Adrenal gland (tissue), 12 donors: Measurements from ENCODE around the gene GRAMD1A. TPM values are rescaled to one million over a fixed set of nuclear protein-coding genes. Genes with fewer than 3 reads are reported as not detected.
A peak's percentile ranks its signal among the peaks of the same experiment; 100 is the strongest.

Source experiments
- DNase-seq, 7 donors: peaks; one replicate each; pipeline ENCODE4 v3.0.0-alpha.2; 2019 to 2020
- H3K27ac ChIP-seq, 5 donors: fragments of 200-600 bp; sonication (generic) in 4 of 5; 1 replicate in 3 of 5; 2 replicates in 2 of 5; pipeline versions ENCODE4 v1.5.1 to v1.8.0; 2016 to 2020; ENCODE audit warnings: mild to moderate bottlenecking in 1 of 5
- H3K27me3 ChIP-seq: fragments of 200-600 bp; 2 replicates; pipeline ENCODE4 v1.8.0; 2021
- H3K36me3 ChIP-seq, 2 donors: fragments of 200-600 bp; replicated peaks in 1 of 2; 1 replicate in 1 of 2; 2 replicates in 1 of 2; pipeline versions ENCODE4 v1.5.1 to v1.8.0; 2018 to 2022
- H3K4me1 ChIP-seq, 2 donors: fragments of 200-600 bp; replicated peaks in 1 of 2; 1 replicate in 1 of 2; 2 replicates in 1 of 2; pipeline versions ENCODE4 v1.5.1 to v1.8.0; 2018 to 2021
- H3K4me3 ChIP-seq, 4 donors: fragments of 200-600 bp; sonication (generic) in 3 of 4; one replicate each; pipeline ENCODE4 v1.5.1; 2016 to 2018
- H3K9me3 ChIP-seq, 3 donors: fragments of 200-600 bp; sonication (generic) in 1 of 3; replicated peaks in 1 of 3; 1 replicate in 2 of 3; 2 replicates in 1 of 3; pipeline versions ENCODE4 v1.5.1 to v1.8.0; 2016 to 2021
- POLR2A ChIP-seq, 2 donors: fragments of 450-650 bp; IDR thresholded peaks; one replicate each; pipeline ENCODE4 v1.6.1; 2017; ENCODE audit warnings: antibody characterized with exemption in 2 of 2, mild to moderate bottlenecking in 2 of 2, moderate library complexity in 1 of 2
- WGBS, 4 donors: extraction: QIAGEN DNeasy Blood & Tissue Kit in 2 of 4; methylation state at CpG; one replicate each; pipeline versions ENCODE4 v1.1.5 to v1.1.7; 2013 to 2017; 5-methylcytosine and 5-hydroxymethylcytosine counted together
- intact Hi-C, 2 donors: fragments of 100-400 bp; cut with DNase I; formaldehyde crosslinking; loops; one replicate each; pipeline versions ENCODE4 v1.14.1 to v1.15.0; 2022 to 2023
- polyA plus RNA-seq, 3 donors: library from polyadenylated mRNA; stranded (reverse); fragments of 200-250 nt in 2 of 3; fragments of 350-450 nt in 1 of 3; fragmentation: Illumina TruSeq in 1 of 3; extraction: RNeasy Lipid Tissue Mini Kit (QIAGEN cat#74804) in 1 of 3; gene quantifications; one replicate each; pipeline ENCODE4 v1.2.3, GENCODE V29; 2013 to 2014
- total RNA-seq, 9 donors: library from RNA; depleted of rRNA in 4 of 9; stranded (reverse); fragments of >200 nt in 4 of 9; fragments of 120-200 nt in 1 of 9; fragmentation: NEBNext Ultra II Directional in 1 of 9; extraction: Animal tissue kit (Norgen Biotek cat#: 25700) in 1 of 9; gene quantifications; one replicate each; pipeline versions ENCODE4 v1.1.0 to v1.2.4, GENCODE V29; 2013 to 2023
- TF ChIP-seq, protein P1 (sequence below), 6 experiments: fragments of 450-650 bp in 4 of 6; fragments of 200-600 bp in 2 of 6; sonication (generic) in 1 of 6; IDR thresholded peaks; 1 replicate in 5 of 6; 2 replicates in 1 of 6; pipeline versions ENCODE4 v1.5.1 to v1.8.0; 2016 to 2021; ENCODE audit warnings: antibody characterized with exemption in 6 of 6, mild to moderate bottlenecking in 2 of 6, moderate library complexity in 1 of 6
- donor health status: healthy with polysubstance abuse.
- donor health status: Bipolar disorder and iron deficiency.
- donor health status: DM: yes; HTN: yes; CAD: no.
- donor health status: DM: no; HTN: no; CAD: no.
- donor health status: DM: no; HTN: no; CAD: no.
- donor health status: DM: yes; HTN: yes; CAD: no.

The GRAMD1A gene
- total and polyA plus RNA-seq, 12 donors = 31.2 to 125 (median 77.2) TPM

DNA sequence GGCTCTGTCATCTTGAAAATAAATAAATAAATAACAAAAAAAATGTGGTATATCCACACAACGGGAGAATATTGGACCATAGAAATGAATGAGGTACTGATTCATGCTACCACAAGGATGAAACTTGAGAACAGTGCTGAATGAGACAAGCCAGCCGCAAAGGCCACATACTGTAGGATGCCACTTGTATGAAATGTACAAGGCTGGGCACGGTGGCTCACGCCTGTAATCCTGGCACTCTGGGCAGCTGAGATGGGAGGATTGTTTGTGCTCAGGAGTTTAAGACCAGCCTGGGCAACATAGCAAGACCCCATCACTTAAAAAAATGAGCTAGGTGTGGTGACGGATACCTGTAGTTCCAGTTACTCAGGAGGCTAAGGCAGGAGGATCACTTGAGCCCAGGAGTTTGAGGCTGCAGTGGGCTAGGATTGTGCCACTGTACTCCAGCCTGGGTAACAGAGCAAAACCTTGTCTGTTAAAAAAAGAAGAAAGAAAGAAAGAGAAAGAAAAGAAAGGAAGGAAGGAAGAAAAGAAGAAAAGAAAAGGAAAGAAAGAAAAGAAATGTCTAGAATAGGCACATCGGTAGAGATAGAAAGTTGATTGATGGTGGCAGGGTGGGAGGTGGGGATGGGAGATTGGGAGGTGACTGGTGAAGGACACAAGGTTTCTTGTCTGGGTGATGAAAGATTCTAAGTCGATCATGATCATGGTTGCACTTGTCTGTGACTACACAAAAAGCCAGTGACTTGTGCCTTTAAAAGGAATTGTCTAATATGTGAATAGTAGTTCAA, 61.7 kb downstream of the GRAMD1A start:
- no peaks in the 10 kb centered on the region for H3K36me3 ChIP-seq
- DNase-seq = no peak
- peaks cover 3% of the 10 kb centered on the region for H3K27me3 ChIP-seq
- H3K27ac ChIP-seq = no peak overlapping the region
- WGBS, 4 donors = 67 to 73% (median 71%) methylated on average over 7 of the region's 7 CpGs
- TF ChIP-seq POLR2A (IDR thresholded peaks at IDR 0.05) = no peak
- TF ChIP-seq, protein P1, sequence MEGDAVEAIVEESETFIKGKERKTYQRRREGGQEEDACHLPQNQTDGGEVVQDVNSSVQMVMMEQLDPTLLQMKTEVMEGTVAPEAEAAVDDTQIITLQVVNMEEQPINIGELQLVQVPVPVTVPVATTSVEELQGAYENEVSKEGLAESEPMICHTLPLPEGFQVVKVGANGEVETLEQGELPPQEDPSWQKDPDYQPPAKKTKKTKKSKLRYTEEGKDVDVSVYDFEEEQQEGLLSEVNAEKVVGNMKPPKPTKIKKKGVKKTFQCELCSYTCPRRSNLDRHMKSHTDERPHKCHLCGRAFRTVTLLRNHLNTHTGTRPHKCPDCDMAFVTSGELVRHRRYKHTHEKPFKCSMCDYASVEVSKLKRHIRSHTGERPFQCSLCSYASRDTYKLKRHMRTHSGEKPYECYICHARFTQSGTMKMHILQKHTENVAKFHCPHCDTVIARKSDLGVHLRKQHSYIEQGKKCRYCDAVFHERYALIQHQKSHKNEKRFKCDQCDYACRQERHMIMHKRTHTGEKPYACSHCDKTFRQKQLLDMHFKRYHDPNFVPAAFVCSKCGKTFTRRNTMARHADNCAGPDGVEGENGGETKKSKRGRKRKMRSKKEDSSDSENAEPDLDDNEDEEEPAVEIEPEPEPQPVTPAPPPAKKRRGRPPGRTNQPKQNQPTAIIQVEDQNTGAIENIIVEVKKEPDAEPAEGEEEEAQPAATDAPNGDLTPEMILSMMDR (IDR thresholded peaks at IDR 0.05) = no peak
- H3K4me1 ChIP-seq = no peaks in the 10 kb centered on the region
- no peak overlapping the region for H3K4me3 ChIP-seq
- no peaks in the 10 kb centered on the region for H3K9me3 ChIP-seq
- intact Hi-C loops = loop anchor here in 1 of 2 donors (10.0 kb wide), 1 partner anchor 73 kb away; the partner anchor contains the start of genes FXYD1 and LGI4

- H3K36me3 ChIP-seq = no peaks in the 10 kb centered on the region
- no peaks in the 10 kb centered on the region for H3K4me1 ChIP-seq
- no peak overlapping the region for H3K27ac ChIP-seq
- H3K4me3 ChIP-seq = no peak overlapping the region
- no peaks in the 10 kb centered on the region for H3K9me3 ChIP-seq
- no peak for DNase-seq
- H3K27me3 ChIP-seq = peaks cover 3% of the 10 kb centered on the region
- no peak for TF ChIP-seq POLR2A (IDR thresholded peaks at IDR 0.05)
- TF ChIP-seq, protein P1 (IDR thresholded peaks at IDR 0.05) = no peak
- 84 to 91% (median 87%) methylated on average over 7 of the region's 7 CpGs for whole genome bisulfite sequencing, 4 donors
- intact Hi-C loops = loop anchor here in 1 of 2 donors (10.0 kb wide), 1 partner anchor 72 kb away; the partner anchor contains the start of genes FXYD1 and LGI4
Measured at GRCh38 chr19:35062942-35063341, 62.8 kb downstream of the GRAMD1A start.

GRCh38 chr19:35063940-35064818, 64.1 kb downstream of the GRAMD1A start:
- 74 to 83% (median 78%) methylated on average over 9 to 10 of the region's 10 CpGs for WGBS, 4 donors
- H3K27ac ChIP-seq = no peak overlapping the region
- no peak for TF ChIP-seq POLR2A (IDR thresholded peaks at IDR 0.05)
- TF ChIP-seq, protein P1 (IDR thresholded peaks at IDR 0.05) = no peak
- no peaks in the 10 kb centered on the region for H3K4me1 ChIP-seq
- DNase-seq = peak in 3 of 7 donors; percentile 48 to 71 (median 48)
- intact Hi-C loops = loop anchor here in 1 of 2 donors (10.0 kb wide), 1 partner anchor 71 kb away; the partner anchor contains the start of genes FXYD1 and LGI4
- H3K4me3 ChIP-seq = no peak overlapping the region
- peaks cover 3% of the 10 kb centered on the region for H3K27me3 ChIP-seq
- H3K9me3 ChIP-seq = no peaks in the 10 kb centered on the region
- H3K36me3 ChIP-seq = no peaks in the 10 kb centered on the region

- no peaks in the 10 kb centered on the region for H3K9me3 ChIP-seq
- intact Hi-C loops = loop anchor here in 1 of 2 donors (10.0 kb wide), 1 partner anchor 69 kb away; the partner anchor contains the start of genes FXYD1 and LGI4
- no peaks in the 10 kb centered on the region for H3K27me3 ChIP-seq
- DNase-seq = no peak
- 71 to 88% (median 83%) methylated on average over 4 to 10 of the region's 10 CpGs for WGBS, 4 donors
- H3K27ac ChIP-seq = no peak overlapping the region
- TF ChIP-seq, protein P1 (IDR thresholded peaks at IDR 0.05) = no peak
- no peak for TF ChIP-seq POLR2A (IDR thresholded peaks at IDR 0.05)
- no peak overlapping the region for H3K4me3 ChIP-seq
- no peaks in the 10 kb centered on the region for H3K36me3 ChIP-seq
- H3K4me1 ChIP-seq = no peaks in the 10 kb centered on the region
Measured at GRCh38 chr19:35065574-35065973, 65.5 kb downstream of the GRAMD1A start.
